K562 (cell line): ENCODE results near the gene ZNF441. TPM values are rescaled to one million over a fixed set of nuclear protein-coding genes. Genes with fewer than 3 reads are reported as not detected.
A peak's percentile ranks its signal among the peaks of the same experiment; 100 is the strongest.

Experiments
- BHLHE40 ChIP-seq: IDR thresholded peaks from 2 replicates; pipeline ENCODE4 v1.6.1; 2011; ENCODE audit warnings: low read length, improper control_type of control experiment
- CREB3 ChIP-seq: fragments of 450-650 bp; conservative IDR thresholded peaks from 2 replicates; pipeline ENCODE4 v1.6.1; 2016; ENCODE audit warnings: missing genetic modification characterization, low read depth, mild to moderate bottlenecking, missing compliant biosample characterization, moderate library complexity
- E2F1 ChIP-seq: sonication (generic); formaldehyde crosslinking; IDR thresholded peaks from 2 replicates; pipeline ENCODE4 v1.8.1; 2023; ENCODE audit warnings: mild to moderate bottlenecking, missing genetic modification reagents, moderate library complexity
- GATA2 ChIP-seq: sonication (generic); formaldehyde crosslinking; IDR thresholded peaks from 2 replicates; pipeline ENCODE4 v1.4.0; 2020; ENCODE audit warnings: mild to moderate bottlenecking, missing genetic modification reagents
- HDGF ChIP-seq: fragments of 450-650 bp; IDR thresholded peaks from 2 replicates; pipeline ENCODE4 v1.6.1; 2016
- HNRNPUL1 ChIP-seq: fragments of 200-400 bp; formaldehyde crosslinking; IDR thresholded peaks from 2 replicates; pipeline ENCODE4 v1.6.1; 2017; ENCODE audit warnings: low read length
- POLR2G ChIP-seq: fragments of 200-400 bp; formaldehyde crosslinking; IDR thresholded peaks from 2 replicates; pipeline ENCODE4 v1.6.1; 2017; ENCODE audit warnings: low read depth, mild to moderate bottlenecking, antibody characterized with exemption, low read length, moderate library complexity
- POLR3A ChIP-seq: IDR thresholded peaks from 2 replicates; pipeline ENCODE4 v1.6.1; 2011; ENCODE audit warnings: borderline replicate concordance, mild to moderate bottlenecking, moderate library complexity; ENCODE audit not compliant: insufficient read length, insufficient read depth; ENCODE audit errors: extremely low read depth
- RFX7 ChIP-seq: fragments of 250-450 bp; sonication (Bioruptor Pico); IDR thresholded peaks from 2 replicates; pipeline ENCODE4 v1.5.1; 2021; ENCODE audit warnings: mild to moderate bottlenecking
- SRSF9 ChIP-seq: fragments of 200-400 bp; formaldehyde crosslinking; IDR thresholded peaks from 2 replicates; pipeline ENCODE4 v1.6.1; 2017; ENCODE audit warnings: low read depth, low read length, borderline replicate concordance
- TBP ChIP-seq: optimal IDR thresholded peaks from 2 replicates; pipeline ENCODE3; 2011; ENCODE audit warnings: low read depth, low read length, improper control_type of control experiment
- TEAD1 ChIP-seq, 2 experiments: fragments of 450-650 bp in 1 of 2; sonication (generic) in 1 of 2; formaldehyde crosslinking; IDR thresholded peaks; 2 replicates each; pipeline versions ENCODE4 v1.4.0 to v1.8.0; 2020 to 2022; ENCODE audit warnings: mild to moderate bottlenecking in 2 of 2, missing genetic modification reagents in 1 of 2
- TRIM28 ChIP-seq: fragments of 450-650 bp; IDR thresholded peaks from 2 replicates; pipeline ENCODE4 v1.6.1; 2017
- XRCC3 ChIP-seq: fragments of 450-650 bp; IDR thresholded peaks from 2 replicates; pipeline ENCODE4 v1.6.1; 2017; ENCODE audit warnings: mild to moderate bottlenecking, moderate library complexity
- ZBED1 ChIP-seq: IDR thresholded peaks from 2 replicates; pipeline ENCODE4 v1.6.1; 2014
- ZBTB33 ChIP-seq: sonication (generic); formaldehyde crosslinking; IDR thresholded peaks from 2 replicates; pipeline ENCODE4 v1.8.1; 2023; ENCODE audit warnings: mild to moderate bottlenecking, missing genetic modification reagents
- ZC3H11A ChIP-seq: IDR thresholded peaks from 2 replicates; pipeline ENCODE4 v1.6.1; 2012; ENCODE audit warnings: low read depth, low read length, improper control_type of control experiment
- ZNF12 ChIP-seq: sonication (generic); formaldehyde crosslinking; IDR thresholded peaks from 2 replicates; pipeline ENCODE4 v1.4.0; 2020; ENCODE audit warnings: mild to moderate bottlenecking, missing genetic modification reagents
- ZNF3 ChIP-seq: fragments of 250-450 bp; sonication (Bioruptor Pico); IDR thresholded peaks from 2 replicates; pipeline ENCODE4 v1.5.0; 2021; ENCODE audit warnings: mild to moderate bottlenecking, moderate library complexity
- ZNF592 ChIP-seq: fragments of 450-650 bp; IDR thresholded peaks from 2 replicates; pipeline ENCODE4 v1.6.1; 2017; ENCODE audit warnings: antibody characterized with exemption, mild to moderate bottlenecking
- ZNF766 ChIP-seq: fragments of 200-800 bp; sonication (Bioruptor generic); conservative IDR thresholded peaks from 2 replicates; pipeline ENCODE4 v1.6.1; 2016; ENCODE audit warnings: missing genetic modification characterization, missing compliant biosample characterization
- polyA plus RNA-seq, 8 experiments: library from polyadenylated mRNA; depleted of rRNA in 4 of 8; stranded (reverse) in 5 of 8; unstranded in 3 of 8; fragments of >200 nt; fragmentation: Nextera tagmentation in 2 of 8; fragmentation: Illumina TruSeq in 1 of 8; extraction: Ambion mirVana in 2 of 8; extraction: Trizol in 1 of 8; gene quantifications; 2 replicates each; pipeline versions ENCODE4 v1.2.1 to v1.2.3, GENCODE V29; 2011 to 2014; ENCODE audit warnings: inconsistent platforms in 1 of 8, missing spikeins in 1 of 8
- total RNA-seq, 7 experiments: library from RNA; depleted of rRNA in 6 of 7; stranded (reverse); fragments of >200 nt in 6 of 7; fragmentation: Illumina TruSeq in 2 of 7; extraction: Trizol in 2 of 7; gene quantifications; 2 replicates each; pipeline versions ENCODE4 v1.2.1 to v1.2.3, GENCODE V29; 2011 to 2021; ENCODE audit warnings: low replicate concordance in 1 of 7

ZNF441 gene
- total and polyA plus RNA-seq, 9 of the 15 experiments (the other 6 are each of a cell fraction or from before 2014, with no cell fraction given) = 1.9 to 14.0 (median 7.8) TPM

- no peak for TF ChIP-seq ZNF592
- no peak for TF ChIP-seq RFX7
- no peak for TF ChIP-seq TRIM28
- peak; percentile 48; the same call in 1 of the 2 replicates for TF ChIP-seq ZNF12 (CRISPR knock-in tag)
- no peak for TF ChIP-seq HDGF
- no peak for TF ChIP-seq POLR3A
- peak in 1 of 2 experiments; percentile 28; a peak in 1 of 4 replicates for TF ChIP-seq TEAD1 (CRISPR knock-in tag; IDR thresholded peaks at IDR 0.05)
- TF ChIP-seq XRCC3 = no peak
- TF ChIP-seq ZBED1 = no peak
- TF ChIP-seq POLR2G = no peak
- TF ChIP-seq GATA2 (CRISPR knock-in tag) = peak; percentile 77
- peak; percentile 33; the same call in 1 of the 2 replicates for TF ChIP-seq BHLHE40
- no peak for TF ChIP-seq SRSF9
- no peak for TF ChIP-seq CREB3 (tag)
- no peak for TF ChIP-seq HNRNPUL1
- no peak for TF ChIP-seq TBP
- 0 out of 2 replicates have a peak, but pooled peaks have one; percentile 14 for TF ChIP-seq ZBTB33 (CRISPR knock-in tag)
- TF ChIP-seq ZNF766 (CRISPR knock-in tag) = 0 out of 2 replicates have a peak, but pooled peaks have one; percentile 44
- no peak for TF ChIP-seq ZC3H11A
- no peak for TF ChIP-seq ZNF3
- TF ChIP-seq E2F1 (CRISPR knock-in tag) = no peak
Measured at GRCh38 chr19:11737964-11738745, 28.6 kb upstream of the ZNF441 start (continued).
